Stimulated activated CD4-positive, alpha-beta T cell treated with anti-CD3 and anti-CD28 coated beads, Interleukin-15, amount 100 ng/mL, for 1 hour (primary cell): ENCODE data around the gene TBC1D1.
A peak's percentile ranks its signal among the peaks of the same experiment; 100 is the strongest.

Experiments
- DNase-seq, 2 donors: peaks; one replicate each; pipeline ENCODE4 v3.0.0-alpha.2; 2020; ENCODE audit warnings: low read depth in 1 of 2, low spot score in 1 of 2

Gene TBC1D1

GRCh38 chr4:38162240-38162784 lies 271.4 kb downstream of the TBC1D1 start:
- DNase-seq = no peak

- DNase-seq = no peak
These were observed 272.5 kb downstream of the TBC1D1 start for GRCh38 chr4:38163216-38164006.

GRCh38 chr4:38164346-38164745 lies 273.5 kb downstream of the TBC1D1 start:
- no peak for DNase-seq

- DNase-seq = no peak
These were observed 275.2 kb downstream of the TBC1D1 start for GRCh38 chr4:38166082-38166481.

GRCh38 chr4:38166768-38167167 lies 275.9 kb downstream of the TBC1D1 start:
- no peak for DNase-seq

GRCh38 chr4:38167973-38168372 lies 277.1 kb downstream of the TBC1D1 start:
- DNase-seq = no peak

- no peak for DNase-seq
These were observed 278.6 kb downstream of the TBC1D1 start for GRCh38 chr4:38169524-38169923.

- no peak for DNase-seq
These were observed 279.7 kb downstream of the TBC1D1 start for GRCh38 chr4:38170338-38171169.

- no peak for DNase-seq
These were observed 281.2 kb downstream of the TBC1D1 start for GRCh38 chr4:38172078-38172477.

GRCh38 chr4:38173935-38174518 lies 283.1 kb downstream of the TBC1D1 start:
- DNase-seq = no peak

- DNase-seq = no peak
These were observed 283.9 kb downstream of the TBC1D1 start for GRCh38 chr4:38174801-38175200.

GRCh38 chr4:38176165-38176564 lies 285.3 kb downstream of the TBC1D1 start:
- DNase-seq = no peak

GRCh38 chr4:38177035-38177546 lies 286.2 kb downstream of the TBC1D1 start:
- peak in 1 of 2 donors; percentile 29 for DNase-seq

GRCh38 chr4:38177641-38178391 lies 286.9 kb downstream of the TBC1D1 start:
- DNase-seq = peak; percentile 8 to 32

GRCh38 chr4:38178392-38178995 lies 287.6 kb downstream of the TBC1D1 start:
- DNase-seq = no peak

- peak; percentile 53 to 57 for DNase-seq
These were observed 288.9 kb downstream of the TBC1D1 start for GRCh38 chr4:38179690-38180377.

GRCh38 chr4:38180456-38180855 lies 289.6 kb downstream of the TBC1D1 start:
- DNase-seq = no peak

- DNase-seq = no peak
These were observed 290.4 kb downstream of the TBC1D1 start for GRCh38 chr4:38181286-38181685.

- DNase-seq = no peak
These were observed 291.6 kb downstream of the TBC1D1 start for GRCh38 chr4:38182334-38182998.
